Liver (tissue), 3 donors: Measurements from ENCODE around the gene KRT86.

Experiments
- FOXA1 ChIP-seq: IDR thresholded peaks from 2 replicates; pipeline ENCODE4 v1.6.1; 2016; ENCODE audit warnings: antibody characterized with exemption
- GABPA ChIP-seq, 2 donors: IDR thresholded peaks in 1 of 2; conservative IDR thresholded peaks in 1 of 2; 2 replicates each; pipeline ENCODE4 v1.6.1; 2016; ENCODE audit warnings: antibody characterized with exemption in 2 of 2, mild to moderate bottlenecking in 1 of 2, moderate library complexity in 1 of 2
- RAD21 ChIP-seq, 2 donors: IDR thresholded peaks; 2 replicates each; pipeline ENCODE4 v1.6.1; 2016; ENCODE audit warnings: antibody characterized with exemption in 2 of 2, mild to moderate bottlenecking in 2 of 2
- SP1 ChIP-seq: IDR thresholded peaks from 2 replicates; pipeline ENCODE4 v1.6.1; 2018; ENCODE audit warnings: antibody characterized with exemption, mild to moderate bottlenecking
- YY1 ChIP-seq: IDR thresholded peaks from 2 replicates; pipeline ENCODE4 v1.6.1; 2016; ENCODE audit warnings: antibody characterized with exemption, mild to moderate bottlenecking
- TF ChIP-seq, protein P1 (sequence below): fragments of 150-350 bp; IDR thresholded peaks from 2 replicates; pipeline ENCODE4 v1.5.1; 2017; ENCODE audit warnings: improper control_type of control experiment, low read depth, low read length; ENCODE audit not compliant: missing input control
- TF ChIP-seq, protein P2 (sequence below): IDR thresholded peaks from 2 replicates; pipeline ENCODE4 v1.6.1; 2016; ENCODE audit warnings: antibody characterized with exemption
- TF ChIP-seq, protein P3 (sequence below): IDR thresholded peaks from 2 replicates; pipeline ENCODE4 v1.6.1; 2016; ENCODE audit warnings: antibody characterized with exemption
- TF ChIP-seq, protein P4 (sequence below): IDR thresholded peaks from 2 replicates; pipeline ENCODE4 v1.6.1; 2016; ENCODE audit warnings: antibody characterized with exemption, mild to moderate bottlenecking
- donor health status: healthy.
- donor health status: healthy.

DNA sequence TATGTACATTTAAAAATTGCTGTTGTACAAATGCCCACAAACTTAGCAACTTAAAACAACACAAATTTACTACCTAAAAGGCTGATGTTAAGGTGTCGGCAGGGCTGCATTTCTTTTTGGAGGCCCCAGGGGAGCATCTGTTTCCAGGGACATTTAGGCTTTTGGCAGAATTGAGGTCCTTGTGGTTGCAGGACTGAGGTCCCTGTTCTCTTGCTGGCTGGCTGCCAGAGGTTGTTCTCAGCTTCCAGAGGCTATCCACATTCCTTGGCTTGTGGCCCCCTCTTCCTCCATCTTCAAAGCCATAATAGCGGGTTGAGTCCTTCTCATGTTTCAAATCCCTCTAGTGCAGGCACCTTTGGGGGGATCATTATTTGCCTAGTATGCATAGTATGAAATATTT is 69.1 kb downstream of the KRT86 start:
- TF ChIP-seq FOXA1, result no peak
- TF ChIP-seq, protein P1, sequence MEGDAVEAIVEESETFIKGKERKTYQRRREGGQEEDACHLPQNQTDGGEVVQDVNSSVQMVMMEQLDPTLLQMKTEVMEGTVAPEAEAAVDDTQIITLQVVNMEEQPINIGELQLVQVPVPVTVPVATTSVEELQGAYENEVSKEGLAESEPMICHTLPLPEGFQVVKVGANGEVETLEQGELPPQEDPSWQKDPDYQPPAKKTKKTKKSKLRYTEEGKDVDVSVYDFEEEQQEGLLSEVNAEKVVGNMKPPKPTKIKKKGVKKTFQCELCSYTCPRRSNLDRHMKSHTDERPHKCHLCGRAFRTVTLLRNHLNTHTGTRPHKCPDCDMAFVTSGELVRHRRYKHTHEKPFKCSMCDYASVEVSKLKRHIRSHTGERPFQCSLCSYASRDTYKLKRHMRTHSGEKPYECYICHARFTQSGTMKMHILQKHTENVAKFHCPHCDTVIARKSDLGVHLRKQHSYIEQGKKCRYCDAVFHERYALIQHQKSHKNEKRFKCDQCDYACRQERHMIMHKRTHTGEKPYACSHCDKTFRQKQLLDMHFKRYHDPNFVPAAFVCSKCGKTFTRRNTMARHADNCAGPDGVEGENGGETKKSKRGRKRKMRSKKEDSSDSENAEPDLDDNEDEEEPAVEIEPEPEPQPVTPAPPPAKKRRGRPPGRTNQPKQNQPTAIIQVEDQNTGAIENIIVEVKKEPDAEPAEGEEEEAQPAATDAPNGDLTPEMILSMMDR, result no peak
- TF ChIP-seq SP1, result no peak
- TF ChIP-seq, protein P2, sequence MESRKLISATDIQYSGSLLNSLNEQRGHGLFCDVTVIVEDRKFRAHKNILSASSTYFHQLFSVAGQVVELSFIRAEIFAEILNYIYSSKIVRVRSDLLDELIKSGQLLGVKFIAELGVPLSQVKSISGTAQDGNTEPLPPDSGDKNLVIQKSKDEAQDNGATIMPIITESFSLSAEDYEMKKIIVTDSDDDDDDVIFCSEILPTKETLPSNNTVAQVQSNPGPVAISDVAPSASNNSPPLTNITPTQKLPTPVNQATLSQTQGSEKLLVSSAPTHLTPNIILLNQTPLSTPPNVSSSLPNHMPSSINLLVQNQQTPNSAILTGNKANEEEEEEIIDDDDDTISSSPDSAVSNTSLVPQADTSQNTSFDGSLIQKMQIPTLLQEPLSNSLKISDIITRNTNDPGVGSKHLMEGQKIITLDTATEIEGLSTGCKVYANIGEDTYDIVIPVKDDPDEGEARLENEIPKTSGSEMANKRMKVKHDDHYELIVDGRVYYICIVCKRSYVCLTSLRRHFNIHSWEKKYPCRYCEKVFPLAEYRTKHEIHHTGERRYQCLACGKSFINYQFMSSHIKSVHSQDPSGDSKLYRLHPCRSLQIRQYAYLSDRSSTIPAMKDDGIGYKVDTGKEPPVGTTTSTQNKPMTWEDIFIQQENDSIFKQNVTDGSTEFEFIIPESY, result no peak
- TF ChIP-seq RAD21 (IDR thresholded peaks at IDR 0.05), result no peak
- TF ChIP-seq, protein P3, sequence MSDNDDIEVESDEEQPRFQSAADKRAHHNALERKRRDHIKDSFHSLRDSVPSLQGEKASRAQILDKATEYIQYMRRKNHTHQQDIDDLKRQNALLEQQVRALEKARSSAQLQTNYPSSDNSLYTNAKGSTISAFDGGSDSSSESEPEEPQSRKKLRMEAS, result no peak
- TF ChIP-seq GABPA (IDR thresholded peaks at IDR 0.05 in 1 of 2, conservative IDR thresholded peaks at IDR 0.05 in 1 of 2), result no peak
- no peak for TF ChIP-seq YY1
- TF ChIP-seq, protein P4, sequence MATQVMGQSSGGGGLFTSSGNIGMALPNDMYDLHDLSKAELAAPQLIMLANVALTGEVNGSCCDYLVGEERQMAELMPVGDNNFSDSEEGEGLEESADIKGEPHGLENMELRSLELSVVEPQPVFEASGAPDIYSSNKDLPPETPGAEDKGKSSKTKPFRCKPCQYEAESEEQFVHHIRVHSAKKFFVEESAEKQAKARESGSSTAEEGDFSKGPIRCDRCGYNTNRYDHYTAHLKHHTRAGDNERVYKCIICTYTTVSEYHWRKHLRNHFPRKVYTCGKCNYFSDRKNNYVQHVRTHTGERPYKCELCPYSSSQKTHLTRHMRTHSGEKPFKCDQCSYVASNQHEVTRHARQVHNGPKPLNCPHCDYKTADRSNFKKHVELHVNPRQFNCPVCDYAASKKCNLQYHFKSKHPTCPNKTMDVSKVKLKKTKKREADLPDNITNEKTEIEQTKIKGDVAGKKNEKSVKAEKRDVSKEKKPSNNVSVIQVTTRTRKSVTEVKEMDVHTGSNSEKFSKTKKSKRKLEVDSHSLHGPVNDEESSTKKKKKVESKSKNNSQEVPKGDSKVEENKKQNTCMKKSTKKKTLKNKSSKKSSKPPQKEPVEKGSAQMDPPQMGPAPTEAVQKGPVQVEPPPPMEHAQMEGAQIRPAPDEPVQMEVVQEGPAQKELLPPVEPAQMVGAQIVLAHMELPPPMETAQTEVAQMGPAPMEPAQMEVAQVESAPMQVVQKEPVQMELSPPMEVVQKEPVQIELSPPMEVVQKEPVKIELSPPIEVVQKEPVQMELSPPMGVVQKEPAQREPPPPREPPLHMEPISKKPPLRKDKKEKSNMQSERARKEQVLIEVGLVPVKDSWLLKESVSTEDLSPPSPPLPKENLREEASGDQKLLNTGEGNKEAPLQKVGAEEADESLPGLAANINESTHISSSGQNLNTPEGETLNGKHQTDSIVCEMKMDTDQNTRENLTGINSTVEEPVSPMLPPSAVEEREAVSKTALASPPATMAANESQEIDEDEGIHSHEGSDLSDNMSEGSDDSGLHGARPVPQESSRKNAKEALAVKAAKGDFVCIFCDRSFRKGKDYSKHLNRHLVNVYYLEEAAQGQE, result no peak
